Esophagus muscularis mucosa (tissue), 4 donors: Measurements from ENCODE around the gene ANKRD6. TPM values are rescaled to one million over a fixed set of nuclear protein-coding genes. Genes with fewer than 3 reads are reported as not detected.

ENCODE experiments used
- DNase-seq: peaks from one replicate; pipeline ENCODE4 v3.0.0-alpha.2; 2017; ENCODE audit errors: extremely low spot score
- H3K27ac ChIP-seq, 4 donors: fragments of 200-600 bp; sonication (generic); replicated peaks in 1 of 4; 1 replicate in 3 of 4; 2 replicates in 1 of 4; pipeline ENCODE4 v1.5.1; 2016 to 2019; ENCODE audit warnings: mild to moderate bottlenecking in 1 of 4
- H3K27me3 ChIP-seq, 4 donors: fragments of 200-600 bp; sonication (generic); one replicate each; pipeline versions ENCODE4 v1.5.1 to v1.6.0; 2016 to 2019
- H3K36me3 ChIP-seq, 4 donors: fragments of 200-600 bp; sonication (generic); one replicate each; pipeline ENCODE4 v1.5.1; 2016 to 2019
- H3K4me1 ChIP-seq, 4 donors: fragments of 200-600 bp; sonication (generic); one replicate each; pipeline ENCODE4 v1.5.1; 2016 to 2019
- H3K4me3 ChIP-seq, 4 donors: fragments of 200-600 bp; sonication (generic); 1 replicate in 2 of 4; 2 replicates in 2 of 4; pipeline ENCODE4 v1.5.1; 2016 to 2019; ENCODE audit warnings: mild to moderate bottlenecking in 4 of 4, moderate library complexity in 1 of 4
- H3K9me3 ChIP-seq, 4 donors: fragments of 200-600 bp; sonication (generic); 1 replicate in 3 of 4; 2 replicates in 1 of 4; pipeline ENCODE4 v1.5.1; 2016 to 2019
- EP300 ChIP-seq: sonication (generic); formaldehyde crosslinking; IDR thresholded peaks from one replicate; pipeline ENCODE4 v1.6.1; 2017; ENCODE audit warnings: antibody characterized with exemption
- POLR2A ChIP-seq: fragments of 450-650 bp; IDR thresholded peaks from one replicate; pipeline ENCODE4 v1.6.1; 2017; ENCODE audit warnings: antibody characterized with exemption, moderate library complexity, mild to moderate bottlenecking, low read depth
- POLR2AphosphoS5 ChIP-seq, 2 donors: sonication (generic); formaldehyde crosslinking; IDR thresholded peaks; one replicate each; pipeline ENCODE4 v1.6.1; 2017; ENCODE audit warnings: antibody characterized with exemption in 2 of 2
- WGBS: methylation state at CpG from one replicate; pipeline ENCODE4 v1.1.5; 2018; 5-methylcytosine and 5-hydroxymethylcytosine counted together
- intact Hi-C: fragments of 100-400 bp; cut with DNase I; formaldehyde crosslinking; loops from one replicate; pipeline ENCODE4 v1.15.1; 2023
- small RNA-seq, 3 donors: library from RNA; depleted of rRNA; stranded (forward); fragments of <200 nt; gene quantifications; one replicate each; pipeline ENCODE3, GENCODE V24; 2016
- total RNA-seq, 4 donors: library from RNA; depleted of rRNA; stranded (reverse); fragments of >200 nt; gene quantifications; one replicate each; pipeline versions ENCODE4 v1.1.0 to v1.2.1, GENCODE V29; 2016
- TF ChIP-seq, protein P1 (sequence below), 3 experiments: fragments of 200-600 bp in 2 of 3; fragments of 450-650 bp in 1 of 3; sonication (generic) in 2 of 3; IDR thresholded peaks; one replicate each; pipeline ENCODE4 v1.5.1; 2017 to 2019; ENCODE audit warnings: antibody characterized with exemption in 3 of 3, mild to moderate bottlenecking in 2 of 3, moderate library complexity in 1 of 3

Gene ANKRD6
- total RNA-seq, 4 donors from 2014 or later = 9.1 to 18.9 (median 10.7) TPM

DNA sequence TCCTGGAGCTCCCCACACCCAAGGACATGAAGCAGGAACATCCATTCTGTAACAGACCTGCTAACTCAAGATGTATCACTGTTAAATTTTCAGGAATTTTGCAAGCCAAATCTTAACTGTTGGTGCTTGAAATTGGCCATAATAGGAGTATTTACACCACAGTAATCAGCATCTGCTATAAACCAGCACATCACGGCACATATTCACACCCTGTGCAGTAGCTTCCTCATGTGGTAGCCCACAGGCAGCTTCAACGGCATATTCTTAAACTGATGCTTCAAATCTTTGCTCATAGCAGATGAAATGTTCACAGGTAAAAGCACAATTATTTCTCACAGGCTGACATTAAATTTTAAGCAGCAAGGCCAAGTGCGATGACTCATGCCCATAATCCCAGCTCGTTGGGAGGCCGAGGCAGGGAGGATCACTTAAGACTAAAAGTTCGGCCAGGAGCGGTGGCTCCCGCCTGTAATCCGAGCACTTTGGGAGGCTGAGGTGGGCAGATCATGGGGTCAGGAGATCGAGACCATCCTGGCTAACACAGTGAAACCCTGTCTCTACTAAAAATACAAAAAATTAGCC, 249.1 kb downstream of the ANKRD6 start:
- Histone ChIP-seq H3K9me3 (no peaks in the 10 kb centered on the region), H3K36me3 (peaks cover 78 to 99% (median 96%) of the 10 kb centered on the region in 4 donors), H3K27ac (no peak overlapping the region), H3K27me3 (no peaks in the 10 kb centered on the region), H3K4me1 (no peaks in the 10 kb centered on the region), H3K4me3 (no peak overlapping the region)
- intact Hi-C loops = no loop called here
- TF ChIP-seq EP300 (no peak), POLR2A (no peak), POLR2AphosphoS5 (IDR thresholded peaks at IDR 0.05) (no peak)
- TF ChIP-seq, protein P1, sequence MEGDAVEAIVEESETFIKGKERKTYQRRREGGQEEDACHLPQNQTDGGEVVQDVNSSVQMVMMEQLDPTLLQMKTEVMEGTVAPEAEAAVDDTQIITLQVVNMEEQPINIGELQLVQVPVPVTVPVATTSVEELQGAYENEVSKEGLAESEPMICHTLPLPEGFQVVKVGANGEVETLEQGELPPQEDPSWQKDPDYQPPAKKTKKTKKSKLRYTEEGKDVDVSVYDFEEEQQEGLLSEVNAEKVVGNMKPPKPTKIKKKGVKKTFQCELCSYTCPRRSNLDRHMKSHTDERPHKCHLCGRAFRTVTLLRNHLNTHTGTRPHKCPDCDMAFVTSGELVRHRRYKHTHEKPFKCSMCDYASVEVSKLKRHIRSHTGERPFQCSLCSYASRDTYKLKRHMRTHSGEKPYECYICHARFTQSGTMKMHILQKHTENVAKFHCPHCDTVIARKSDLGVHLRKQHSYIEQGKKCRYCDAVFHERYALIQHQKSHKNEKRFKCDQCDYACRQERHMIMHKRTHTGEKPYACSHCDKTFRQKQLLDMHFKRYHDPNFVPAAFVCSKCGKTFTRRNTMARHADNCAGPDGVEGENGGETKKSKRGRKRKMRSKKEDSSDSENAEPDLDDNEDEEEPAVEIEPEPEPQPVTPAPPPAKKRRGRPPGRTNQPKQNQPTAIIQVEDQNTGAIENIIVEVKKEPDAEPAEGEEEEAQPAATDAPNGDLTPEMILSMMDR (IDR thresholded peaks at IDR 0.05) = no peak
- peak; percentile 47 for DNase-seq
- WGBS = 95% methylated on average over 10 of the region's 10 CpGs

DNA sequence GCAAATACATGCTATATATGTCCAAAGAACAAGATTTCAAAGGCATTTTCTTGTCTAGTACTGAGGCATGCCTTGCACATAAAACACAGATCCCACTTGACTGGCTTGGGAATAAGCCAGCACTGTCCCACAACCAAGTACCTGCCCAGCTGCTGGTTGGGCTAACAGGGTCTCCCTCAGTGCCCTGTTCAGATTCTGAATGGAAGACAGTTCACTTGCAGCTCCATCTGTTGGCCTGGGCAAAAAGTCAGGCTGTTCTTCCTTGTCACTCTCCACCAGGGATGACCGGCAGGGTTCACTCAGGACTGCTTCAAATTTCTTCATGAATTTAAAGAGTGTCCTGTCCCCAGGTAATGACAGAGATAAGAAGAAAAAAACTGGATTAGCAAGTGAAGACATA, 250.0 kb downstream of the ANKRD6 start:
- Histone ChIP-seq H3K36me3 (peaks cover 78 to 99% (median 96%) of the 10 kb centered on the region in 4 donors), H3K4me1 (no peaks in the 10 kb centered on the region), H3K9me3 (no peaks in the 10 kb centered on the region), H3K27me3 (no peaks in the 10 kb centered on the region), H3K27ac (no peak overlapping the region), H3K4me3 (no peak overlapping the region)
- TF ChIP-seq POLR2A (no peak), EP300 (no peak), POLR2AphosphoS5 (IDR thresholded peaks at IDR 0.05) (no peak)
- TF ChIP-seq, protein P1 (IDR thresholded peaks at IDR 0.05) = no peak
- WGBS = 90% methylated on average over 1 of the region's 1 CpG
- DNase-seq = peak; percentile 77
- intact Hi-C loops = no loop called here

Small RNAs within 50 kb of the gene (small RNA-seq; reads per million reads assigned to genes)
- gene RN7SL11P = 0 reads per million in 3 donors

Other genes starting within 250 kb of the ANKRD6 start
- gene GABRR1, start 215.8 kb upstream of the ANKRD6 start, total RNA-seq = under 1 TPM in 1 of 4 donors, not detected in 3; 0.13 TPM
- under 1 TPM in 3 of 4 donors, not detected in 1; 0.33 to 0.46 (median 0.45) TPM for gene GABRR2, start 117.9 kb upstream of the ANKRD6 start, total RNA-seq
- 10 to 100 TPM; 31.0 to 36.6 (median 33.6) TPM for gene UBE2J1, start 80.4 kb upstream of the ANKRD6 start, total RNA-seq
- 10 to 100 TPM; 18.7 to 31.4 (median 19.9) TPM for gene RRAGD, start 20.9 kb upstream of the ANKRD6 start, total RNA-seq
- 10 to 100 TPM; 18.9 to 24.5 (median 19.9) TPM for gene LYRM2, start 205.6 kb downstream of the ANKRD6 start, total RNA-seq